K562 (cell line): ENCODE results near the gene ANO8. TPM values are rescaled to one million over a fixed set of nuclear protein-coding genes. Genes with fewer than 3 reads are reported as not detected.

ENCODE experiments used
- ATAC-seq: fragments of 200-7000 bp; cut with Tn5 transposase; 3 replicates; pipeline ENCODE4 v1.9.1; 2020; ENCODE audit warnings: moderate library complexity
- BruUV-seq: library from RNA; stranded (reverse); fragments of 400-500 nt; replicated peaks from 2 replicates; lab custom pipeline; 2021; lab: Mats Ljungman, UMichigan
- CTCF ChIA-PET: fragments of 300-600 bp; formaldehyde crosslinking; extraction: SDS; loops from one replicate; lab custom pipeline; 2021; ENCODE audit warnings: low intra/inter-chr PET ratio; lab: Yijun Ruan, JAX
- POLR2A ChIA-PET: fragments of 300-600, 350-650 bp; sonication (Branson Sonifier 250); formaldehyde crosslinking; extraction: SDS; loops from one replicate; lab custom pipeline; 2021; ENCODE audit warnings: antibody characterized with exemption, inconsistent platforms; lab: Yijun Ruan, JAX
- DNase-seq, 4 experiments: peaks; one replicate each; pipeline versions ENCODE4 v3.0.0 to v3.0.0-alpha.2; 2011 to 2018; ENCODE audit warnings: low spot score in 3 of 4, mixed read lengths in 3 of 4; ENCODE audit errors: extremely low read depth in 1 of 4
- FAIRE-seq: peaks from 2 replicates; lab custom pipeline; 2011; peaks lifted over from hg19 to GRCh38; lab: Jason Lieb, UNC
- H2AFZ ChIP-seq: 2 replicates; pipeline ENCODE4 v1.6.0; 2011; ENCODE audit warnings: low read depth, low read length, control low read depth, inconsistent platforms
- H3K27ac ChIP-seq: fragments of 200-600 bp; 3 replicates; pipeline ENCODE4 v1.8.0; 2011; ENCODE audit warnings: low read depth, mild to moderate bottlenecking, control low read depth, inconsistent platforms, low read length, moderate library complexity, mixed read lengths; ENCODE audit errors: extremely low read depth
- H3K27me3 ChIP-seq, 2 experiments: fragments of 300-600 bp in 1 of 2; 2 replicates in 1 of 2; 3 replicates in 1 of 2; pipeline versions ENCODE4 v1.6.0 to v1.8.0; 2011; ENCODE audit warnings: inconsistent platforms in 2 of 2, low read length in 2 of 2, mild to moderate bottlenecking in 1 of 2, mixed read lengths in 1 of 2, moderate library complexity in 1 of 2; ENCODE audit not compliant: control insufficient read depth in 2 of 2, insufficient read depth in 2 of 2
- H3K36me3 ChIP-seq: fragments of 300-600 bp; 3 replicates; pipeline ENCODE4 v1.8.0; 2011; ENCODE audit warnings: mild to moderate bottlenecking, low read length, inconsistent platforms; ENCODE audit not compliant: control insufficient read depth, insufficient read depth
- H3K4me1 ChIP-seq, 2 experiments: fragments of 200-600 bp in 1 of 2; replicated peaks in 1 of 2; 2 replicates in 1 of 2; 3 replicates in 1 of 2; pipeline versions ENCODE4 v1.5.1 to v1.8.0; 2011; ENCODE audit warnings: inconsistent platforms in 2 of 2, low read length in 2 of 2, mild to moderate bottlenecking in 1 of 2, mixed read lengths in 1 of 2, moderate library complexity in 1 of 2; ENCODE audit not compliant: control insufficient read depth in 2 of 2, insufficient read depth in 2 of 2
- H3K4me2 ChIP-seq: 2 replicates; pipeline ENCODE4 v1.6.1; 2011; ENCODE audit warnings: low read length, control low read depth, inconsistent platforms, mixed read lengths; ENCODE audit not compliant: insufficient read depth
- H3K4me3 ChIP-seq: fragments of 200-600 bp; sonication (generic), shearing (Covaris generic); 2 replicates; pipeline ENCODE4 v1.5.1; 2016; ENCODE audit warnings: control low read depth, inconsistent platforms
- H3K79me2 ChIP-seq: fragments of 200-600 bp; 3 replicates; pipeline ENCODE4 v1.8.0; 2011; ENCODE audit warnings: low read length, inconsistent platforms; ENCODE audit not compliant: control insufficient read depth, insufficient read depth
- H3K9ac ChIP-seq, 2 experiments: 2 replicates each; pipeline versions ENCODE4 v1.6.0 to v1.6.1; 2011; ENCODE audit warnings: low read depth in 2 of 2, low read length in 2 of 2, control low read depth in 1 of 2, inconsistent platforms in 1 of 2, mild to moderate bottlenecking in 1 of 2, mixed read lengths in 1 of 2; ENCODE audit not compliant: insufficient read depth in 1 of 2
- H3K9me1 ChIP-seq: one replicate; pipeline ENCODE4 v1.6.0; 2011; ENCODE audit warnings: inconsistent platforms, mild to moderate bottlenecking, low read length, moderate library complexity; ENCODE audit not compliant: control insufficient read depth, insufficient read depth
- H3K9me3 ChIP-seq: replicated peaks from 2 replicates; pipeline ENCODE4 v1.5.1; 2011; ENCODE audit warnings: low read depth, low read length, inconsistent platforms; ENCODE audit not compliant: control insufficient read depth, insufficient read depth
- H4K20me1 ChIP-seq: replicated peaks from 2 replicates; pipeline ENCODE4 v1.6.1; 2011; ENCODE audit warnings: low read length, inconsistent platforms, mixed read lengths; ENCODE audit not compliant: control insufficient read depth, insufficient read depth
- ATF1 ChIP-seq, 2 experiments: fragments of 450-650 bp in 1 of 2; IDR thresholded peaks; 2 replicates each; pipeline ENCODE4 v1.6.1; 2016; ENCODE audit warnings: missing compliant biosample characterization in 1 of 2, missing genetic modification characterization in 1 of 2
- BRCA1 ChIP-seq, 2 experiments: fragments of 450-650 bp in 1 of 2; sonication (generic) in 1 of 2; formaldehyde crosslinking in 1 of 2; IDR thresholded peaks; 2 replicates each; pipeline versions ENCODE4 v1.5.0 to v1.6.1; 2017 to 2020; ENCODE audit warnings: mild to moderate bottlenecking in 1 of 2, missing genetic modification reagents in 1 of 2
- CAMTA2 ChIP-seq: fragments of 250-450 bp; sonication (Bioruptor Pico); conservative IDR thresholded peaks from 2 replicates; pipeline ENCODE4 v1.5.1; 2022
- CTBP1 ChIP-seq: fragments of 450-650 bp; IDR thresholded peaks from 2 replicates; pipeline ENCODE4 v1.6.1; 2016; ENCODE audit warnings: borderline replicate concordance
- HNRNPK ChIP-seq: fragments of 200-400 bp; formaldehyde crosslinking; IDR thresholded peaks from one replicate; pipeline ENCODE4 v1.6.1; 2018; ENCODE audit warnings: mild to moderate bottlenecking, low read depth, low read length; ENCODE audit not compliant: poor library complexity, severe bottlenecking
- HOXB6 ChIP-seq: fragments of 250-450 bp; sonication (Bioruptor Pico); IDR thresholded peaks from 2 replicates; pipeline ENCODE4 v1.5.1; 2022; ENCODE audit warnings: mild to moderate bottlenecking, borderline replicate concordance
- OTX1 ChIP-seq: fragments of 450-650 bp; formaldehyde crosslinking; IDR thresholded peaks from 2 replicates; pipeline ENCODE4 v1.4.0; 2022; ENCODE audit warnings: mild to moderate bottlenecking
- RBM15 ChIP-seq: fragments of 200-400 bp; formaldehyde crosslinking; IDR thresholded peaks from 2 replicates; pipeline ENCODE4 v1.6.1; 2018; ENCODE audit warnings: mild to moderate bottlenecking, low read length, moderate library complexity; ENCODE audit not compliant: insufficient read depth
- SNAPC5 ChIP-seq: fragments of 250-450 bp; sonication (Bioruptor Pico); IDR thresholded peaks from 2 replicates; pipeline ENCODE4 v1.8.0; 2021; ENCODE audit warnings: moderate library complexity, mild to moderate bottlenecking, inconsistent platforms
- SPI1 ChIP-seq: IDR thresholded peaks from 2 replicates; pipeline ENCODE4 v1.6.1; 2011; ENCODE audit warnings: low read depth, low read length, control low read depth, borderline replicate concordance
- SRSF9 ChIP-seq: fragments of 200-400 bp; formaldehyde crosslinking; IDR thresholded peaks from 2 replicates; pipeline ENCODE4 v1.6.1; 2017; ENCODE audit warnings: low read depth, low read length, borderline replicate concordance
- ZBED1 ChIP-seq: IDR thresholded peaks from 2 replicates; pipeline ENCODE4 v1.6.1; 2014
- ZNF175 ChIP-seq: fragments of 200-800 bp; sonication (Bioruptor generic); IDR thresholded peaks from 2 replicates; pipeline ENCODE4 v1.6.1; 2016; ENCODE audit warnings: low read depth, mild to moderate bottlenecking, missing genetic modification characterization, missing compliant biosample characterization
- ZNF316 ChIP-seq: fragments of 450-650 bp; IDR thresholded peaks from 2 replicates; pipeline ENCODE4 v1.6.1; 2016
- ZNF79 ChIP-seq: fragments of 250-450 bp; sonication (Bioruptor Pico); IDR thresholded peaks from 2 replicates; pipeline ENCODE4 v1.4.0; 2020; ENCODE audit warnings: low read depth, mild to moderate bottlenecking, moderate library complexity
- WGBS: fragments of 100-300 bp; shearing (Covaris generic); methylation state at CpG from one replicate; pipeline ENCODE4 v1.1.6; 2016; ENCODE audit warnings: low coverage, mixed read lengths; ENCODE audit not compliant: insufficient coverage; ENCODE audit errors: missing lambda C conversion rate; 5-methylcytosine and 5-hydroxymethylcytosine counted together
- in situ Hi-C: fragments of 300-500 bp; cut with MboI; formaldehyde crosslinking; loops from 4 replicates; pipeline ENCODE4 v1.15.0; 2018; ENCODE audit warnings: inconsistent platforms, mixed read lengths
- intact Hi-C: fragments of 100-400 bp; cut with micrococcal nuclease; formaldehyde crosslinking; loops from 2 replicates; pipeline ENCODE4 v1.14.2; 2022
- polyA plus RNA-seq, 8 experiments: library from polyadenylated mRNA; depleted of rRNA in 4 of 8; stranded (reverse) in 5 of 8; unstranded in 3 of 8; fragments of >200 nt; fragmentation: Nextera tagmentation in 2 of 8; fragmentation: Illumina TruSeq in 1 of 8; extraction: Ambion mirVana in 2 of 8; extraction: Trizol in 1 of 8; gene quantifications; 2 replicates each; pipeline versions ENCODE4 v1.2.1 to v1.2.3, GENCODE V29; 2011 to 2014; ENCODE audit warnings: inconsistent platforms in 1 of 8, missing spikeins in 1 of 8
- total RNA-seq, 7 experiments: library from RNA; depleted of rRNA in 6 of 7; stranded (reverse); fragments of >200 nt in 6 of 7; fragmentation: Illumina TruSeq in 2 of 7; extraction: Trizol in 2 of 7; gene quantifications; 2 replicates each; pipeline versions ENCODE4 v1.2.1 to v1.2.3, GENCODE V29; 2011 to 2021; ENCODE audit warnings: low replicate concordance in 1 of 7
- TF ChIP-seq, protein P1 (sequence below): fragments of 450-650 bp; formaldehyde crosslinking; IDR thresholded peaks from 2 replicates; pipeline ENCODE4 v1.4.0; 2020; ENCODE audit warnings: mild to moderate bottlenecking, moderate library complexity
- TF ChIP-seq, protein P2 (sequence below), 2 experiments: fragments of 450-650 bp; IDR thresholded peaks; 2 replicates each; pipeline ENCODE4 v1.6.1; 2018; ENCODE audit warnings: mild to moderate bottlenecking in 2 of 2, low read depth in 1 of 2; ENCODE audit not compliant: partially characterized antibody in 2 of 2

Gene ANO8
- total and polyA plus RNA-seq, 9 of the 15 experiments (the other 6 are each of a cell fraction or from before 2014, with no cell fraction given): 0.07 to 7.6 (median 2.3) TPM; not detected in 1

GRCh38 chr19:17319473-17320238 is 15.0 kb downstream of the ANO8 start:
- DNase-seq (no peak), ATAC-seq (no peak), FAIRE-seq (no peak)
- H3K9me1 ChIP-seq: no peaks in the 10 kb centered on the region
- CTCF ChIA-PET: no interaction called here
- no peak overlapping the region for H3K27ac ChIP-seq
- H3K79me2 ChIP-seq: no peaks in the 10 kb centered on the region; the same call in 2 of the 3 replicates
- BruUV-seq: TSS peak; percentile 55
- POLR2A ChIA-PET: no interaction called here
- in situ Hi-C loops: no loop called here
- 94% methylated on average over 22 of the region's 40 CpGs for WGBS
- no peaks in the 10 kb centered on the region for H4K20me1 ChIP-seq
- intact Hi-C loops: no loop called here
- H3K4me1 ChIP-seq: peaks cover 5 to 33% of the 10 kb centered on the region in 2 experiments; a peak in 4 of 5 replicates
- no peaks in the 10 kb centered on the region for H3K9me3 ChIP-seq
- H3K36me3 ChIP-seq: peaks cover 56% of the 10 kb centered on the region
- no peak overlapping the region for H3K9ac ChIP-seq
- H3K4me3 ChIP-seq: no peak overlapping the region
- no peak overlapping the region for H3K4me2 ChIP-seq
- no peak overlapping the region for H2AFZ ChIP-seq
- no peaks in the 10 kb centered on the region for H3K27me3 ChIP-seq
- TF ChIP-seq ATF1 (CRISPR knock-in tag; IDR thresholded peaks at IDR 0.05) (no peak), ATF1 (tag; IDR thresholded peaks at IDR 0.05) (no peak), SRSF9 (no peak), ZNF79 (CRISPR knock-in tag) (no peak), BRCA1 (IDR thresholded peaks at IDR 0.05) (no peak), BRCA1 (CRISPR knock-in tag; IDR thresholded peaks at IDR 0.05) (no peak), HOXB6 (CRISPR knock-in tag) (no peak), OTX1 (CRISPR knock-in tag) (no peak), ZBED1 (no peak), CTBP1 (no peak), ZNF175 (CRISPR knock-in tag) (no peak), RBM15 (no peak), HNRNPK (no peak), SPI1 (no peak), CAMTA2 (CRISPR knock-in tag) (no peak), ZNF316 (no peak), SNAPC5 (CRISPR knock-in tag) (no peak)
- TF ChIP-seq, protein P1, sequence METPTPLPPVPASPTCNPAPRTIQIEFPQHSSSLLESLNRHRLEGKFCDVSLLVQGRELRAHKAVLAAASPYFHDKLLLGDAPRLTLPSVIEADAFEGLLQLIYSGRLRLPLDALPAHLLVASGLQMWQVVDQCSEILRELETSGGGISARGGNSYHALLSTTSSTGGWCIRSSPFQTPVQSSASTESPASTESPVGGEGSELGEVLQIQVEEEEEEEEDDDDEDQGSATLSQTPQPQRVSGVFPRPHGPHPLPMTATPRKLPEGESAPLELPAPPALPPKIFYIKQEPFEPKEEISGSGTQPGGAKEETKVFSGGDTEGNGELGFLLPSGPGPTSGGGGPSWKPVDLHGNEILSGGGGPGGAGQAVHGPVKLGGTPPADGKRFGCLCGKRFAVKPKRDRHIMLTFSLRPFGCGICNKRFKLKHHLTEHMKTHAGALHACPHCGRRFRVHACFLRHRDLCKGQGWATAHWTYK (CRISPR knock-in tag): no peak
- TF ChIP-seq, protein P2, sequence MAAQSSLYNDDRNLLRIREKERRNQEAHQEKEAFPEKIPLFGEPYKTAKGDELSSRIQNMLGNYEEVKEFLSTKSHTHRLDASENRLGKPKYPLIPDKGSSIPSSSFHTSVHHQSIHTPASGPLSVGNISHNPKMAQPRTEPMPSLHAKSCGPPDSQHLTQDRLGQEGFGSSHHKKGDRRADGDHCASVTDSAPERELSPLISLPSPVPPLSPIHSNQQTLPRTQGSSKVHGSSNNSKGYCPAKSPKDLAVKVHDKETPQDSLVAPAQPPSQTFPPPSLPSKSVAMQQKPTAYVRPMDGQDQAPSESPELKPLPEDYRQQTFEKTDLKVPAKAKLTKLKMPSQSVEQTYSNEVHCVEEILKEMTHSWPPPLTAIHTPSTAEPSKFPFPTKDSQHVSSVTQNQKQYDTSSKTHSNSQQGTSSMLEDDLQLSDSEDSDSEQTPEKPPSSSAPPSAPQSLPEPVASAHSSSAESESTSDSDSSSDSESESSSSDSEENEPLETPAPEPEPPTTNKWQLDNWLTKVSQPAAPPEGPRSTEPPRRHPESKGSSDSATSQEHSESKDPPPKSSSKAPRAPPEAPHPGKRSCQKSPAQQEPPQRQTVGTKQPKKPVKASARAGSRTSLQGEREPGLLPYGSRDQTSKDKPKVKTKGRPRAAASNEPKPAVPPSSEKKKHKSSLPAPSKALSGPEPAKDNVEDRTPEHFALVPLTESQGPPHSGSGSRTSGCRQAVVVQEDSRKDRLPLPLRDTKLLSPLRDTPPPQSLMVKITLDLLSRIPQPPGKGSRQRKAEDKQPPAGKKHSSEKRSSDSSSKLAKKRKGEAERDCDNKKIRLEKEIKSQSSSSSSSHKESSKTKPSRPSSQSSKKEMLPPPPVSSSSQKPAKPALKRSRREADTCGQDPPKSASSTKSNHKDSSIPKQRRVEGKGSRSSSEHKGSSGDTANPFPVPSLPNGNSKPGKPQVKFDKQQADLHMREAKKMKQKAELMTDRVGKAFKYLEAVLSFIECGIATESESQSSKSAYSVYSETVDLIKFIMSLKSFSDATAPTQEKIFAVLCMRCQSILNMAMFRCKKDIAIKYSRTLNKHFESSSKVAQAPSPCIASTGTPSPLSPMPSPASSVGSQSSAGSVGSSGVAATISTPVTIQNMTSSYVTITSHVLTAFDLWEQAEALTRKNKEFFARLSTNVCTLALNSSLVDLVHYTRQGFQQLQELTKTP (IDR thresholded peaks at IDR 0.05; ENCODE audit: low read depth in 1 of 2, partially characterized antibody in 2 of 2): no peak
